Non-pigmented ciliary epithelial cell (primary cell): ENCODE data around the gene KRTAP5-10.
"Not testable (repeated sequence)": the region's sequence is repeated elsewhere in the genome, so short reads cannot be mapped to it uniquely, and the experiment has no call there.

Experiments
- DNase-seq: peaks from one replicate; pipeline ENCODE4 v3.0.0-alpha.2; 2010; ENCODE audit warnings: low read depth

KRTAP5-10 gene

GRCh38 chr11:71611218-71611910, 46.0 kb downstream of the KRTAP5-10 start:
- not testable (repeated sequence) for DNase-seq

- DNase-seq, result not testable (repeated sequence)
Measured at GRCh38 chr11:71613931-71614330, 48.6 kb downstream of the KRTAP5-10 start.

- not testable (repeated sequence) for DNase-seq
Measured at GRCh38 chr11:71614366-71614917, 49.1 kb downstream of the KRTAP5-10 start.

GRCh38 chr11:71615003-71615402, 49.6 kb downstream of the KRTAP5-10 start:
- not testable (repeated sequence) for DNase-seq
